Transverse colon (tissue), 4 donors: Measurements from ENCODE around the gene KCNK7. TPM values are rescaled to one million over a fixed set of nuclear protein-coding genes. Genes with fewer than 3 reads are reported as not detected.

Source experiments
- DNase-seq: peaks from one replicate; pipeline ENCODE4 v3.0.0-alpha.2; 2019
- H3K27ac ChIP-seq, 4 donors: fragments of 200-600 bp; sonication (generic); 2 replicates each; pipeline ENCODE4 v1.5.1; 2016 to 2018; ENCODE audit warnings: inconsistent platforms in 4 of 4
- H3K27me3 ChIP-seq: fragments of 200-600 bp; sonication (generic); 2 replicates; pipeline ENCODE4 v1.5.1; 2017; ENCODE audit warnings: inconsistent platforms
- H3K36me3 ChIP-seq, 4 donors: fragments of 200-600 bp; sonication (generic); 2 replicates each; pipeline ENCODE4 v1.5.1; 2017 to 2019; ENCODE audit warnings: inconsistent platforms in 4 of 4
- H3K4me1 ChIP-seq, 4 donors: fragments of 200-600 bp; sonication (generic); 2 replicates each; pipeline ENCODE4 v1.5.1; 2017 to 2020; ENCODE audit warnings: inconsistent platforms in 4 of 4
- H3K4me3 ChIP-seq, 4 donors: fragments of 200-600 bp; sonication (generic); 1 replicate in 1 of 4; 2 replicates in 3 of 4; pipeline versions ENCODE4 v1.5.1 to v1.6.1; 2017 to 2019; ENCODE audit warnings: inconsistent platforms in 4 of 4
- H3K9me3 ChIP-seq, 2 donors: fragments of 200-600 bp; sonication (generic); 2 replicates each; pipeline ENCODE4 v1.5.1; 2017 to 2019; ENCODE audit warnings: inconsistent platforms in 2 of 2
- CTCF ChIP-seq, 5 experiments: fragments of 200-600 bp in 3 of 5; fragments of 450-650 bp in 2 of 5; sonication (generic) in 3 of 5; IDR thresholded peaks; 1 replicate in 2 of 5; 2 replicates in 3 of 5; pipeline ENCODE4 v1.5.1; 2016 to 2017; ENCODE audit warnings: antibody characterized with exemption in 5 of 5, inconsistent platforms in 3 of 5, mild to moderate bottlenecking in 2 of 5, moderate library complexity in 1 of 5
- EP300 ChIP-seq: sonication (generic); formaldehyde crosslinking; IDR thresholded peaks from one replicate; pipeline ENCODE4 v1.6.1; 2017; ENCODE audit warnings: antibody characterized with exemption, low read depth
- POLR2A ChIP-seq: fragments of 450-650 bp; IDR thresholded peaks from one replicate; pipeline ENCODE4 v1.6.1; 2016; ENCODE audit warnings: antibody characterized with exemption, mild to moderate bottlenecking, moderate library complexity
- POLR2AphosphoS5 ChIP-seq, 3 donors: sonication (generic); formaldehyde crosslinking; IDR thresholded peaks; one replicate each; pipeline ENCODE4 v1.6.1; 2016; ENCODE audit warnings: antibody characterized with exemption in 3 of 3
- WGBS, 2 donors: methylation state at CpG; one replicate each; pipeline ENCODE4 v1.1.5; 2018; ENCODE audit warnings: low coverage in 1 of 2; 5-methylcytosine and 5-hydroxymethylcytosine counted together
- in situ Hi-C, 4 donors: fragments of 200-750 bp; cut with MboI; loops; one replicate each; pipeline versions ENCODE4 v1.15.0 to v1.15.1; 2017; ENCODE audit warnings: low sequenced_read_pairs in 3 of 4, low pct_ligation_motif_present in 1 of 4, low pct_unique_long_range_greater_than_20kb in 1 of 4
- intact Hi-C: fragments of 100-400 bp; cut with DNase I; formaldehyde crosslinking; loops from one replicate; pipeline ENCODE4 v1.15.1; 2023; ENCODE audit warnings: low total_unique reads
- total RNA-seq, 4 donors: library from RNA; depleted of rRNA; stranded (reverse); fragments of >200 nt; gene quantifications; one replicate each; pipeline ENCODE4 v1.1.0, GENCODE V29; 2016

The KCNK7 gene
- total RNA-seq, 4 donors from 2014 or later: 0.27 to 1.6 TPM; not detected in 2

GRCh38 chr11:65584723-65585171 is 10.9 kb downstream of the KCNK7 start:
- no peaks in the 10 kb centered on the region for H3K27me3 ChIP-seq
- H3K4me3 ChIP-seq: no peak overlapping the region
- H3K4me1 ChIP-seq: peaks cover 15 to 34% (median 26%) of the 10 kb centered on the region in 4 donors
- no peaks in the 10 kb centered on the region for H3K9me3 ChIP-seq
- 58 to 83% methylated on average over 6 to 35 of the region's 46 CpGs for WGBS, 2 donors
- no peak for DNase-seq
- peak overlapping the region in 1 of 4 donors; percentile 41 for H3K27ac ChIP-seq
- peaks cover 0 to 21% (median 6%) of the 10 kb centered on the region in 4 donors for H3K36me3 ChIP-seq
- no peak for TF ChIP-seq POLR2AphosphoS5 (IDR thresholded peaks at IDR 0.05)
- no peak for TF ChIP-seq POLR2A
- no peak for TF ChIP-seq EP300
- no peak for TF ChIP-seq CTCF (IDR thresholded peaks at IDR 0.05)
- intact Hi-C loops: no loop called here
- in situ Hi-C loops: no loop called here

GRCh38 chr11:65584106-65584505 is 11.5 kb downstream of the KCNK7 start:
- Histone ChIP-seq H3K27ac (peak overlapping the region in 1 of 4 donors; percentile 41), H3K4me3 (no peak overlapping the region), H3K4me1 (peaks cover 15 to 34% (median 26%) of the 10 kb centered on the region in 4 donors), H3K36me3 (peaks cover 0 to 22% (median 6%) of the 10 kb centered on the region in 4 donors), H3K27me3 (no peaks in the 10 kb centered on the region), H3K9me3 (no peaks in the 10 kb centered on the region)
- in situ Hi-C loops: no loop called here
- WGBS, 2 donors: 82% methylated on average over 8 of the region's 8 CpGs; no CpG with 5 or more reads in 1 of the 2 donors
- DNase-seq: no peak
- intact Hi-C loops: no loop called here
- TF ChIP-seq POLR2A: no peak
- TF ChIP-seq EP300: no peak
- TF ChIP-seq CTCF (IDR thresholded peaks at IDR 0.05): no peak
- no peak for TF ChIP-seq POLR2AphosphoS5 (IDR thresholded peaks at IDR 0.05)

GRCh38 chr11:65583589-65583988 is 12.0 kb downstream of the KCNK7 start:
- TF ChIP-seq EP300: no peak
- TF ChIP-seq POLR2AphosphoS5 (IDR thresholded peaks at IDR 0.05): no peak
- TF ChIP-seq CTCF (IDR thresholded peaks at IDR 0.05): no peak
- no peak for TF ChIP-seq POLR2A
- H3K9me3 ChIP-seq: no peaks in the 10 kb centered on the region
- no peak for DNase-seq
- peak overlapping the region in 1 of 4 donors; percentile 41 for H3K27ac ChIP-seq
- intact Hi-C loops: no loop called here
- in situ Hi-C loops: no loop called here
- H3K36me3 ChIP-seq: peaks cover 0 to 22% (median 6%) of the 10 kb centered on the region in 4 donors
- peaks cover 18 to 37% (median 28%) of the 10 kb centered on the region in 4 donors for H3K4me1 ChIP-seq
- H3K4me3 ChIP-seq: no peak overlapping the region
- 93% methylated on average over 10 of the region's 10 CpGs; no CpG with 5 or more reads in 1 of the 2 donors for WGBS, 2 donors
- no peaks in the 10 kb centered on the region for H3K27me3 ChIP-seq

GRCh38 chr11:65581928-65582327 is 13.7 kb downstream of the KCNK7 start:
- intact Hi-C loops: no loop called here
- TF ChIP-seq POLR2AphosphoS5 (IDR thresholded peaks at IDR 0.05): no peak
- TF ChIP-seq CTCF (IDR thresholded peaks at IDR 0.05): no peak
- no peak for TF ChIP-seq EP300
- TF ChIP-seq POLR2A: no peak
- peaks cover 0 to 22% (median 6%) of the 10 kb centered on the region in 4 donors for H3K36me3 ChIP-seq

More at GRCh38 chr11:65581928-65582327, 13.7 kb downstream of the KCNK7 start:
- peak overlapping the region in 2 of 4 donors; percentile 3 for H3K27ac ChIP-seq
- no peak overlapping the region for H3K4me3 ChIP-seq
- peaks cover 18 to 37% (median 30%) of the 10 kb centered on the region in 4 donors for H3K4me1 ChIP-seq
- in situ Hi-C loops: no loop called here
- H3K9me3 ChIP-seq: no peaks in the 10 kb centered on the region
- no peak for DNase-seq
- WGBS, 2 donors: 92% methylated on average over 3 of the region's 3 CpGs; no CpG with 5 or more reads in 1 of the 2 donors
- H3K27me3 ChIP-seq: no peaks in the 10 kb centered on the region
